NCI-H446 treated with DMSO at 0.1 percent for 48 hours (cell line): Measurements from ENCODE around the gene CUL5.
"Not testable (repeated sequence)": the region's sequence is repeated elsewhere in the genome, so short reads cannot be mapped to it uniquely, and the experiment has no call there.

Experiments
- DNase-seq: peaks from one replicate; lab custom pipeline; 2025; lab: John Stamatoyannopoulos, UW

Gene CUL5

DNA sequence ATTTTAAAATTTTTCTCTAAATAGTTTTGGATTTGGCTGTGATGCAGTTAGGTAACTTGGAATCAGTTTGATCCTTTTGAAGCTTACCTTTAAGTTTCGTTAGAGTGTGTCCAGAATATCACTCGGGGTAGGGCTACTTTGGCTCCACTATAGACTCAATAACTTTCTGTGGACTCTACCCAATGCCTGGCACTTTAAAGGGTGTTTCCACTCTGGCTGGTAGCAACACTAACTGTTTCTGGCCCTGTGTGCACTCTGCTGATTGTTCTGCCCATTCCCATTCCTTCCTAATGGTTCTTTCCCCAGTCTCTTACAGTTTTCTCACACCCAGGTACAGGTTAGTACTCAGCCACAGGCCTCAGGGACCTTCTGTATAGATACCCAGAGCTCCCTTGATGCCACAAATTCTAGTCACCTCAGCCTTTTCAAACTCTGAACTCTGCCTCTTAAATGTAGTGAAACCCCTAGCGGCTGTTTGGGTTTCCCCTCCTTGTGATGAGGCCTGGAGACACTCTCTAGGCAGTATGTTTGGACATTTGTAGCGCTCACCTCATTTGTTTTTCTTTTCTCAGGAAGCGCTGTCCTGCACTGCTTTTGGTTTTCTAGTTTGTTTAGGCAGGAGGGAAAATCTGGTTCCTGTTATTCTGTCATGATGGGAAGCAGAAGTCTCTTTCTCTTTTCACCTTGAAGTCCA lies 16.8 kb downstream of the CUL5 start:
- no peak for DNase-seq

DNA sequence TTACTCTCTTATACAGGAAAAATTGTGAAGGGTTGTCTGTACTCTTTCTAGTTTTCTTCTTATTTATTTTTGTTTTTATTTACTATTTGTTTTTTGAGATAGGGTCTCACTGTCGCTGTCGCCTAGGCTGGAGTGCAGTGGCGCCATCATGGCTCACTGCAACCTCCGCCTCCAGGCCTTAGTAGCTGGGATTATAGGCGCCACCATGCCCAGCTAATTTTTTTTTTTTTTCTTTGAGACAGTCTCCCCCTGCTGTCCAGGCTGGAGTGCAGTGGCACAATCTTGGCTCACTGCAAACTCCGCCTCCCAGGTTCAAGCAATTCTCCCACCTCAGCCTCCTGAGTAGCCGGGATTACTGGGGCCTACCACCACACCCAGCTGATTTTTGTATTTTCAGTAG lies 18.4 kb downstream of the CUL5 start:
- no peak for DNase-seq

DNA sequence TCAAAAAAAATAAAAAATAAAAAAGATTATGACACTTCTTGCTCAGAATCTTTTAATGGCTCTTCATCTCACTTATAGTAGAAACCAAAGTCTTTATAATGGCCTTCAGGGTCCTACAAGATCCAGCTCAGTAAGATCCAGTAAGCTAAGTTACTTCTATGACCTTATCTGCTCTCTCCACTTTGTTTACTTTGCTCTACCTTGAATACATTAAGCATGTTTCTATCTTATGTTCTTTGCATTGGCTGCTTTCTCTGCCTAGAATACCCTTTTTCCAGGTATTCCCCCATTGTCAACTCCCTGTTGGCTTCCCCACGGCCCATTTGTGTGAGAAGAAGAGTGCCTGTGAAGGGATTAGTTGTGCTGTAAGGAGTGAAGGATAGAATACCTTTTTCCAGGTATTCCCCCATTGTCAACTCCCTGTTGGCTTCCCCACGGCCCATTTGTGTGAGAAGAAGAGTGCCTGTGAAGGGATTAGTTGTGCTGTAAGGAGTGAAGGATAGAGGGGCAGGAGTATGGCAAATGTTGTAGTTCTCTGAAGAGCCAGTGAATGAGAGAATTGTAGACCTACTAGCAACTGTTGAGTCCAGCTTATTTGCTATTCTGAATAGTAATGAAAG lies 20.2 kb downstream of the CUL5 start:
- DNase-seq: not testable (repeated sequence)

DNA sequence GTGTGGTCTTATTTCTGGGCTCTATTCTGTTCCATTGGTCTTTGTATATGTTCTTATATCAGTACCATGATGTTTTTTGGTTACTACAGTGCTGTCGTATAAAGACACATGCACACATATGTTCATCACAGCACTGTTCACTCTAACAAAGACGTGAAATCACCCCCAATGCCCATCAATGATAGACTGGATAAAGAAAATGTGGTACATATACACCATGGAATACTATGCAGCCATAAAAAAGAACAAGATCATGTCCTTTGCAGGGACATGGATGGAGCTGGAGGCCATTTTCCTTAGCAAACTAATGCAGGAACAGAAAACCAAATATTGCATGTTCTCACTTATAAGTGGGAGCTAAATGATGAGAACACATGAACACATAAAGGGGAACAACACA lies 22.9 kb downstream of the CUL5 start:
- DNase-seq: not testable (repeated sequence)

GRCh38 chr11:108032800-108033199 lies 24.1 kb downstream of the CUL5 start:
- DNase-seq: no peak

DNA sequence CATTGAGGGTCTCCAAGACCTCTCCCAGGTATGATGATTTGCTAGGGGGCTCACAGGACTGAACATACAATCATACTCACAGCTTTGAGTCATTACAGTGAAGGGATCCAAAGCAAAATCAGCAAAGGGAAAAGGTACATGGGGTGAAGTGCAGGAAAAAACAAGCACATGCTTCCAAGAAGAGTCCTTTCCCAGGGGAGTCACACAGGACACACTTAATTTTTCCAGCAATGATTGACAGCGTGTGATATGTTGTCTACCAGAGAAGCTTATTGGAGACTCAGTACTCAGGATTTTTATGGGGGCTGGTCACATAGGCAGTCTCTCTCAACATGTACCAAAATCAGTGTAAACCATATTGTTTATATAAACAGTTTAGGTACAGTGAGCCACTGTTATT lies 25.3 kb downstream of the CUL5 start:
- DNase-seq: no peak

- no peak for DNase-seq
These were observed 26.3 kb downstream of the CUL5 start for GRCh38 chr11:108034952-108035351.

- DNase-seq: no peak
These were observed 27.0 kb downstream of the CUL5 start for GRCh38 chr11:108035690-108036089.

DNA sequence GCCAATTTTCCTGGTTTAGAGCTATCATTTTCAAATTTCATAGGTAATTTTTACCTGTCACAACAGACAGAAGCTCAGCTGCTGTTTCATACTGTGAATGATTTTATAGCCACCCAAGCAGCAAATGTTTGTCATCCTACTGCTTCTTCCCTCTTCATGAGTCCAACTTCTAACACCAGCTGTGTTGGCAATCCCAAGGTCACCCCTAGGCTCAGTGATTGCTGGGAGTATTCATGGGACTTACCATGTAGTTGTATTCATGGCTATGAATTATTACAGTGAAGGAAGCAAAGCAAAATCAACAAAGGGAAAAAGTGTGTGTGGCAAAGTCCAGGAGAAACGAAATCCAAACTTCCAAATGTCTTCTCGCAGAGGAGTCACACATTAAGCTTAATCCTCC lies 28.5 kb downstream of the CUL5 start:
- DNase-seq: no peak

GRCh38 chr11:108037636-108038035 lies 28.9 kb downstream of the CUL5 start:
- DNase-seq: no peak

GRCh38 chr11:108048269-108048668 lies 39.6 kb downstream of the CUL5 start:
- DNase-seq: no peak

DNA sequence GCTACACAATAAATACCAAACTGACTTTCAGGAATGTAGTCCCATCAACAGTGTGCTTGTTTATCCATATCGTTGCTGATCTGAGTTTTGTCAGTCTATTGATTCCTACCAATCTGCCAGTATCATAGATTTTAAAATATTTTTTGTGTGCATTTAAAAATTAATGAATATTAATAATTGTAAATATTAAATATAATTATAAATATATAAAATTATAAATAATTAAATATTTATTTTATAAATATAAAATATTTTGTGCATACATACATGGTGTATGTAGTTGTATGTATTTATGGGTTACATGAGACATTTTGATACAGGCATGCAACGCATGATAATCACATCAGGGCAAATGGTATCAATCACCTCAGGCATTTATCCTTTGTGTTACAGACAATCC lies 53.6 kb downstream of the CUL5 start:
- DNase-seq: no peak

- no peak for DNase-seq
These were observed 54.7 kb downstream of the CUL5 start for GRCh38 chr11:108063410-108063809.

- no peak for DNase-seq
These were observed 61.2 kb downstream of the CUL5 start for GRCh38 chr11:108069947-108070346.

GRCh38 chr11:108084811-108085210 lies 76.1 kb downstream of the CUL5 start:
- DNase-seq: no peak

DNA sequence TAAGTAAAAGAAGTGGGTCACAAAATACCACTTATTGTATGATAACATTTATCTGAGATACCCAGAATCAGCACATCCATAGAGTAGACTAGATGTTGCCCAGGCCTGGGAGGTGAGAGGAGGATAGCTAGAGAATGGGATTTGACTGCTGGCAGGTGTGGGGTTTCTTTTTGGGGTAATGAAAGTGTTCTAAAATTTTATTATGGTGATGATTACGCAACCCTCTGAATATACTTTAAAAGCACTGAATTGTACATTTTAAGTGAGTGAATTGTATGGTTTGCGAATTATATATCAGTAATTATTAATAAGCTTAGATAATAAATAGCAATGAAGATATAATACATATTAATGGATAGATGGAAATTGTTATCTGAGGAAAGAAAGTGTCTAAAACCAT lies 77.0 kb downstream of the CUL5 start:
- no peak for DNase-seq

GRCh38 chr11:108092134-108092533 lies 83.4 kb downstream of the CUL5 start:
- no peak for DNase-seq

GRCh38 chr11:108093128-108093904 lies 84.6 kb downstream of the CUL5 start:
- DNase-seq: no peak

DNA sequence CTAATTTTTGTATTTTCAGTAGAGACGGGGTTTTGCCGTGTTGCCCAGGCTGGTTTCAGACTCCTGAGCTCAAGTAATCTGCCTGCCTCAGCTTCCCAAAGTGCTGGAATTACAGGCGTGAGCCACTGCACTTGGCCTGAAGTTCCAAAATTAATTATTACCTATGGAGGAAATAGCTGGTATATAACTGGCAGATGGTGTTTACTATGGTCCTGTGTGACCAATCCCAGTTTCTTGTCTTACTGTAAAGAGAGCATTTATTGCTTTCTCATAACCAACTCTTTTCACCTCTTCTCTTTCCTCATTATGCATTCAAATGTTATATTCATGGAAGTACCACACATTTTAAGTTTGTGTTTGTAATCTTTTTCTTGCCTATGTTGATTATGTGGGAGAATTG lies 88.5 kb downstream of the CUL5 start:
- DNase-seq: no peak

DNA sequence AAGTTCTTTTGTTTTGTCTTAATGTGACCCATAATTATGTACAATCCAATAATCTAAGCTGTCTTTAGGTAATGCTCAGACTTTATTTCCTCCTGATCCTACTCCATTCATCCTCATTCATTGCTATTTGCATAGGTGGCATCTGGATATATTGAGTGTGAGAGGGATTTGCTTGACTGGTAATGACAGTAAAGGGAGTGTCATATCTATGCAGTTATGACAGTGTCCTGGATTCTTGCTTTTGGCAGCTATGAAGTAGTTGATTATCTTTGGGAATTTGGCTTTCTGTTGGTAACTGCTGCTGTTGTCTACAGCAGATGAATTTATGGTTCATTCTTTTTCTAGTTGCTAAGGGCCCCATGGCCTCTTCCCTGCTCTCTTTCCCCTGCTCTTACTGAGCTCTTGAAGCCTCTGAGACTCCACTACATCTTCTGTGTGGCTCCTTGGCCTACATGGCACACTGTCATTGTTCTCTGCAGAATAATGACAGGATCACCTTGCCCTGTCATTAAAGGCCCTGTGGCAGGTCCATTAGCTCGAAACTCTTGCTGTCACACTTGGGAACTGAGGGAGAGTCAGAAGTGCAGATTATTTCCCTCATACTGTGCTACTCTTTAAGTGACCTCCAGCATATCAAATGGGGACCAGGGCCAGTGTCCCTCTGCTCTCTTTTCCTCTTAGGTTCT lies 92.5 kb downstream of the CUL5 start:
- DNase-seq: no peak

DNA sequence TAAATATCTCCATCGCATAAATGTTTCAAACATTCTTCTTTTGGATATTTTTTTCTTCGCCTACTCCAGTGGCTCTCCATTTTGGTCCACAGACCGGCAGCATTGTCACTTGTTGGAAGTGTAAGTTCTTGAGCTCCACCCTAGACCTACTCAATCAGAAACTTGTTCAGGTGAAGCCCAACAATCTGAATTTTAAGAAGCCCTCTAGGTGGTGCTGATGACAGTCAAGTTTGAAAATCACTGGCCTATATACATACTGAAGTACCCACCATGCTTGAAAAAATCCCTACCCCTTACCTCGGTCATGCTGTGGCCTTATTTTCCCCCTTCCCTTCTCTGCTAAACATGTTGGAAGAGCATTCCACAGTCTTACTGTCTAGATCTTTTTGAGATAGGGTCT lies 102.4 kb downstream of the CUL5 start:
- no peak for DNase-seq

- DNase-seq: no peak
These were observed 103.4 kb downstream of the CUL5 start for GRCh38 chr11:108112057-108112456.
